ENCODE data around the gene ASB15. TPM values are rescaled to one million over a fixed set of nuclear protein-coding genes. Genes with fewer than 3 reads are reported as not detected.

The ASB15 gene
- total RNA-seq, 1 experiment from 2014 or later: not detected

DNA sequence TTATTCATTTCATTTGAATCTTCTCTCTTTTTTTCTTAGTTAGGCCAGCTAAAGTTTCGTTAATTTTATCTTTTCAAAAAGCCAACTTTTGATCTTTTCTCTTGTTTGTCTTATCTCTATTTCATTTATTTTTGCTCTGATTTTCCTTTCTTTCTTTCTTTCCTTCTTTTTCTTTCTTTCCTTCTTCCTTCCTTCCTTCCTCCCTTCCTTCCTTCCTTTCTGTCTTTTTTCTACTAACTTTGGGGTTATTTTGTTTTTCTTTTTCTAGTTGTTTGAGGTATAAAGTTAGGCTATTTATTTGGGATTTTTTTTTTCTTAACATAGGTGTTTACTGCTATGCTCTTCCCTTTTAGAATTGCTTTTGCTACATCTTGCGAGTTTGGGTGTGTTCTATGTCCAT, 13.2 kb upstream of the ASB15 start:
- BruUV-seq (replicated peaks): no TSS peak
- in situ Hi-C loops (cut with HindIII; ENCODE audit: low pct_unique_long_range_greater_than_20kb, low sequenced_read_pairs) (no loop called here), intact Hi-C loops (cut with micrococcal nuclease; ENCODE audit: unreplicated experiment) (no loop called here)
- Histone ChIP-seq H3K4me1 (ENCODE audit: control insufficient read depth, insufficient read depth, low read length) (no peaks in the 10 kb centered on the region), H3K4me3 (ENCODE audit: low read depth in 2 of 2, low read length in 2 of 2) (no peak overlapping the region), H3K36me3 (ENCODE audit: control insufficient read depth, insufficient read depth, low read length) (no peaks in the 10 kb centered on the region), H3K27ac (ENCODE audit: low read length) (no peak overlapping the region), H3K9me3 (ENCODE audit: control insufficient read depth, insufficient read depth, low read depth, low read length) (no peaks in the 10 kb centered on the region), H3K27me3 (ENCODE audit: control insufficient read depth, insufficient read depth, low read length) (no peaks in the 10 kb centered on the region)
- TF ChIP-seq POLR2AphosphoS5 (IDR thresholded peaks at IDR 0.05; ENCODE audit: low read depth, low read length): no peak
- TF ChIP-seq SIN3A (IDR thresholded peaks at IDR 0.05; ENCODE audit: borderline replicate concordance, insufficient read depth, low read depth, low read length): no peak
- TF ChIP-seq CTCF (IDR thresholded peaks at IDR 0.05): no peak
- no peak for TF ChIP-seq REST (IDR thresholded peaks at IDR 0.05; ENCODE audit: insufficient read depth in 1 of 2, low read depth in 2 of 2, low read length in 1 of 2)
- TF ChIP-seq TCF7L2 (IDR thresholded peaks at IDR 0.05; ENCODE audit: low read depth, low read length): no peak
- DNase-seq (ENCODE audit: low read depth, low spot score) (no peak), ATAC-seq (no peak)
- CTCF ChIA-PET: no interaction called here
- POLR2A ChIA-PET: no interaction called here

GRCh38 chr7:123594813-123595241, 6.8 kb upstream of the ASB15 start:
- in situ Hi-C loops (cut with HindIII; ENCODE audit: low pct_unique_long_range_greater_than_20kb, low sequenced_read_pairs): no loop called here
- no peaks in the 10 kb centered on the region for H3K9me3 ChIP-seq (ENCODE audit: control insufficient read depth, insufficient read depth, low read depth, low read length)
- no peak overlapping the region for H3K27ac ChIP-seq (ENCODE audit: low read length)
- ChIA-PET POLR2A (no interaction called here), CTCF (no interaction called here)
- no peaks in the 10 kb centered on the region for H3K4me1 ChIP-seq (ENCODE audit: control insufficient read depth, insufficient read depth, low read length)
- DNase-seq (ENCODE audit: low read depth, low spot score) (no peak), ATAC-seq (no peak)
- BruUV-seq (replicated peaks): no TSS peak
- no peak overlapping the region for H3K4me3 ChIP-seq (ENCODE audit: low read depth in 2 of 2, low read length in 2 of 2)
- intact Hi-C loops (cut with micrococcal nuclease; ENCODE audit: unreplicated experiment): no loop called here
- no peak for TF ChIP-seq REST (IDR thresholded peaks at IDR 0.05; ENCODE audit: insufficient read depth in 1 of 2, low read depth in 2 of 2, low read length in 1 of 2)
- TF ChIP-seq TCF7L2 (IDR thresholded peaks at IDR 0.05; ENCODE audit: low read depth, low read length): no peak
- TF ChIP-seq SIN3A (IDR thresholded peaks at IDR 0.05; ENCODE audit: borderline replicate concordance, insufficient read depth, low read depth, low read length): no peak
- TF ChIP-seq POLR2AphosphoS5 (IDR thresholded peaks at IDR 0.05; ENCODE audit: low read depth, low read length): no peak
- TF ChIP-seq CTCF (IDR thresholded peaks at IDR 0.05): no peak
- no peaks in the 10 kb centered on the region for H3K27me3 ChIP-seq (ENCODE audit: control insufficient read depth, insufficient read depth, low read length)
- no peaks in the 10 kb centered on the region for H3K36me3 ChIP-seq (ENCODE audit: control insufficient read depth, insufficient read depth, low read length)

Measured in Panc1 (cell line).